Ovary (tissue), 9 donors: ENCODE results near the gene CYP3A5. TPM values are rescaled to one million over a fixed set of nuclear protein-coding genes. Genes with fewer than 3 reads are reported as not detected.

Source experiments
- DNase-seq, 5 donors: peaks; one replicate each; pipeline ENCODE4 v3.0.0-alpha.2; 2019 to 2020
- H3K27ac ChIP-seq, 2 donors: fragments of 200-600 bp; one replicate each; pipeline versions ENCODE4 v1.5.1 to v1.8.0; 2019 to 2022
- H3K27me3 ChIP-seq: fragments of 200-600 bp; one replicate; pipeline ENCODE4 v1.8.0; 2022
- H3K36me3 ChIP-seq: fragments of 200-600 bp; sonication (generic); one replicate; pipeline ENCODE4 v1.5.1; 2019
- H3K4me1 ChIP-seq: one replicate; pipeline ENCODE4 v1.8.1; 2013; ENCODE audit warnings: mild to moderate bottlenecking, moderate library complexity; ENCODE audit not compliant: insufficient read depth
- H3K4me3 ChIP-seq: fragments of 200-600 bp; sonication (generic); one replicate; pipeline ENCODE4 v1.5.1; 2017
- H3K9me3 ChIP-seq, 2 donors: fragments of 200-600 bp in 1 of 2; sonication (generic) in 1 of 2; one replicate each; pipeline versions ENCODE4 v1.5.1 to v1.8.1; 2013 to 2019; ENCODE audit warnings: mild to moderate bottlenecking in 1 of 2, moderate library complexity in 1 of 2
- CTCF ChIP-seq, 3 donors: fragments of 450-650 bp in 2 of 3; fragments of 200-600 bp in 1 of 3; IDR thresholded peaks; one replicate each; pipeline versions ENCODE4 v1.5.1 to v1.8.0; 2016 to 2022; ENCODE audit warnings: antibody characterized with exemption in 3 of 3, mild to moderate bottlenecking in 1 of 3
- EP300 ChIP-seq: sonication (generic); formaldehyde crosslinking; IDR thresholded peaks from one replicate; pipeline ENCODE4 v1.6.1; 2017; ENCODE audit warnings: antibody characterized with exemption
- POLR2A ChIP-seq: fragments of 450-650 bp; IDR thresholded peaks from one replicate; pipeline ENCODE4 v1.6.1; 2017; ENCODE audit warnings: antibody characterized with exemption, mild to moderate bottlenecking, moderate library complexity
- WGBS, 3 donors: extraction: QIAGEN DNeasy Blood & Tissue Kit in 1 of 3; methylation state at CpG; one replicate each; pipeline versions ENCODE4 v1.1.5 to v1.1.7; 2013 to 2017; 5-methylcytosine and 5-hydroxymethylcytosine counted together
- intact Hi-C, 4 donors: fragments of 100-400 bp; cut with DNase I; formaldehyde crosslinking; loops; one replicate each; pipeline versions ENCODE4 v1.11.0 to v1.15.1; 2022 to 2023
- polyA plus RNA-seq, 2 donors: library from polyadenylated mRNA; stranded (reverse); fragments of 200-250 nt in 1 of 2; fragments of 350-450 nt in 1 of 2; fragmentation: Illumina TruSeq in 1 of 2; extraction: RNeasy Lipid Tissue Mini Kit (QIAGEN cat#74804) in 1 of 2; gene quantifications; one replicate each; pipeline ENCODE4 v1.2.3, GENCODE V29; 2013 to 2014
- small RNA-seq: library from RNA; depleted of rRNA; stranded (forward); fragments of <200 nt; gene quantifications from one replicate; pipeline ENCODE3, GENCODE V24; 2016
- total RNA-seq, 7 donors: library from RNA; depleted of rRNA in 2 of 7; stranded (reverse); fragments of >200 nt in 2 of 7; fragmentation: NEBNext Ultra II Directional in 3 of 7; extraction: Animal tissue kit (Norgen Biotek cat#: 25700) in 3 of 7; gene quantifications; one replicate each; pipeline versions ENCODE4 v1.1.0 to v1.2.4, GENCODE V29; 2016 to 2023
- donor health status: DM: no; HTN: no; CAD: no; lungs with moderate emphysema.
- donor health status: DM: no; HTN: no; CAD: no.
- donor health status: Bipolar disorder and iron deficiency.
- donor health status: DM: yes; HTN: yes; CAD: no.
- donor health status: DM: no; HTN: no; CAD: no.
- donor health status: DM: yes; HTN: yes; CAD: no.

The CYP3A5 gene
- total and polyA plus RNA-seq, 9 donors, result 0.20 to 34.5 (median 1.3) TPM

- DNase-seq, result no peak
- H3K36me3 ChIP-seq, result no peaks in the 10 kb centered on the region
- H3K4me3 ChIP-seq, result no peak overlapping the region
- 39 to 67% (median 63%) methylated on average over 4 of the region's 4 CpGs for WGBS, 3 donors
- intact Hi-C loops, result no loop called here
- no peaks in the 10 kb centered on the region for H3K4me1 ChIP-seq
- TF ChIP-seq CTCF (IDR thresholded peaks at IDR 0.05) (no peak), EP300 (no peak), POLR2A (no peak)
- no peaks in the 10 kb centered on the region for H3K27me3 ChIP-seq
- no peaks in the 10 kb centered on the region for H3K9me3 ChIP-seq
- H3K27ac ChIP-seq, result no peak overlapping the region
These were observed 80.0 kb downstream of the CYP3A5 start for GRCh38 chr7:99599836-99600235.

Small RNA genes lying within 50 kb of the gene (small RNA-seq; reads per million reads assigned to genes)
- not detected for gene CYP3A51P
- gene CYP3A7-CYP3A51P, result not detected

Other genes with a start within 250 kb of the CYP3A5 start
- 1 to 10 TPM; 3.9 to 8.3 (median 7.3) TPM for gene PTCD1, start 241.2 kb downstream of the CYP3A5 start, total RNA-seq
- 1 to 10 TPM; 3.5 to 7.5 TPM for gene PTCD1, start 241.2 kb downstream of the CYP3A5 start, polyA plus RNA-seq
- 10 to 100 TPM; 12.1 to 40.9 (median 32.9) TPM for gene CPSF4, start 241.1 kb downstream of the CYP3A5 start, total RNA-seq
- gene CPSF4, start 241.1 kb downstream of the CYP3A5 start, polyA plus RNA-seq, result 10 to 100 TPM; 10.7 to 36.4 TPM
- 100 to 1,000 TPM; 122 to 415 (median 142) TPM for gene ATP5MF, start 213.8 kb downstream of the CYP3A5 start, total RNA-seq
- gene ATP5MF, start 213.8 kb downstream of the CYP3A5 start, polyA plus RNA-seq, result 100 to 1,000 TPM; 418 to 456 TPM
- 10 to 100 TPM in 4 of 7 donors, 1 to 10 TPM in 3; 4.4 to 10.6 (median 10.1) TPM for gene ZNF789, start 207.1 kb downstream of the CYP3A5 start, total RNA-seq
- gene ZNF789, start 207.1 kb downstream of the CYP3A5 start, polyA plus RNA-seq, result 10 to 100 TPM in 1 of 2 donors, 1 to 10 TPM in 1; 6.7 to 15.8 TPM
- 10 to 100 TPM; 29.5 to 43.8 (median 36.7) TPM for gene ZNF394, start 179.7 kb downstream of the CYP3A5 start, total RNA-seq
- gene ZNF394, start 179.7 kb downstream of the CYP3A5 start, polyA plus RNA-seq, result 10 to 100 TPM; 19.2 to 23.1 TPM
- 10 to 100 TPM in 1 of 7 donors, 1 to 10 TPM in 6; 5.4 to 12.1 (median 8.6) TPM for gene ZKSCAN5, start 175.3 kb downstream of the CYP3A5 start, total RNA-seq
- 10 to 100 TPM in 1 of 2 donors, 1 to 10 TPM in 1; 5.2 to 10.5 TPM for gene ZKSCAN5, start 175.3 kb downstream of the CYP3A5 start, polyA plus RNA-seq
- gene FAM200A, start 127.9 kb downstream of the CYP3A5 start, total RNA-seq, result 10 to 100 TPM in 2 of 7 donors, 1 to 10 TPM in 5; 6.4 to 13.5 (median 9.0) TPM
- gene FAM200A, start 127.9 kb downstream of the CYP3A5 start, polyA plus RNA-seq, result 1 to 10 TPM; 7.5 to 8.9 TPM
- gene ZNF655, start 121.4 kb downstream of the CYP3A5 start, total RNA-seq, result 10 to 100 TPM; 48.7 to 68.5 (median 62.4) TPM
- gene ZNF655, start 121.4 kb downstream of the CYP3A5 start, polyA plus RNA-seq, result 10 to 100 TPM; 33.0 to 44.6 TPM
- 1 to 10 TPM in 4 of 7 donors, under 1 TPM in 3; 0.25 to 3.5 (median 1.2) TPM for gene TMEM225B, start 81.7 kb downstream of the CYP3A5 start, total RNA-seq
- gene TMEM225B, start 81.7 kb downstream of the CYP3A5 start, polyA plus RNA-seq, result 1 to 10 TPM in 1 of 2 donors, under 1 TPM in 1; 0.84 to 1.7 TPM
- gene ZSCAN25, start 63.0 kb downstream of the CYP3A5 start, total RNA-seq, result 10 to 100 TPM; 10.2 to 21.1 (median 18.2) TPM
- 10 to 100 TPM in 1 of 2 donors, 1 to 10 TPM in 1; 9.8 to 10.7 TPM for gene ZSCAN25, start 63.0 kb downstream of the CYP3A5 start, polyA plus RNA-seq
- gene CYP3A7, start 55.2 kb upstream of the CYP3A5 start, total RNA-seq, result under 1 TPM in 4 of 7 donors, not detected in 3; 0.20 to 0.36 (median 0.31) TPM
- gene CYP3A7, start 55.2 kb upstream of the CYP3A5 start, polyA plus RNA-seq, result under 1 TPM; 0.04 to 0.30 TPM
- gene CYP3A4, start 104.2 kb upstream of the CYP3A5 start, total RNA-seq, result 1 to 10 TPM in 2 of 7 donors, under 1 TPM in 4, not detected in 1; 0.15 to 3.7 (median 0.49) TPM
- gene CYP3A4, start 104.2 kb upstream of the CYP3A5 start, polyA plus RNA-seq, result under 1 TPM; 0.05 to 0.25 TPM
- under 1 TPM in 2 of 7 donors, not detected in 5; 0.37 to 0.53 TPM for gene CYP3A43, start 148.0 kb upstream of the CYP3A5 start, total RNA-seq
- not detected for gene CYP3A43, start 148.0 kb upstream of the CYP3A5 start, polyA plus RNA-seq
- gene OR2AE1, start 197.0 kb upstream of the CYP3A5 start, total RNA-seq, result under 1 TPM in 1 of 7 donors, not detected in 6; 0.57 TPM
- not detected for gene OR2AE1, start 197.0 kb upstream of the CYP3A5 start, polyA plus RNA-seq
- gene TRIM4, start 239.5 kb upstream of the CYP3A5 start, total RNA-seq, result 10 to 100 TPM; 31.7 to 58.9 (median 45.1) TPM
- 10 to 100 TPM; 42.2 to 64.8 TPM for gene TRIM4, start 239.5 kb upstream of the CYP3A5 start, polyA plus RNA-seq
- gene GJC3, start 249.6 kb upstream of the CYP3A5 start, total RNA-seq, result 1 to 10 TPM in 1 of 7 donors, under 1 TPM in 3, not detected in 3; 0.18 to 1.3 (median 0.29) TPM
- under 1 TPM; 0.42 to 0.45 TPM for gene GJC3, start 249.6 kb upstream of the CYP3A5 start, polyA plus RNA-seq